IMR-90 (cell line): ENCODE results near the gene LRRC4C. TPM values are rescaled to one million over a fixed set of nuclear protein-coding genes. Genes with fewer than 3 reads are reported as not detected.

ENCODE experiments used
- ATAC-seq: fragments of 200-7000 bp; cut with Tn5 transposase; 2 replicates; pipeline ENCODE4 v1.9.1; 2020; ENCODE audit warnings: low read depth, mild to moderate bottlenecking, moderate library complexity
- BruUV-seq: library from RNA; stranded (reverse); fragments of 400-500 nt; replicated peaks from 2 replicates; lab custom pipeline; 2021; lab: Mats Ljungman, UMichigan
- CTCF ChIA-PET: fragments of 300-600 bp; formaldehyde crosslinking; extraction: SDS; loops from one replicate; lab custom pipeline; 2021; ENCODE audit warnings: antibody characterized with exemption; lab: Yijun Ruan, JAX
- POLR2A ChIA-PET: fragments of 300-600 bp; sonication (Branson Sonifier 250); formaldehyde crosslinking; loops from one replicate; lab custom pipeline; 2022; ENCODE audit warnings: antibody characterized with exemption; ENCODE audit not compliant: unreplicated experiment; lab: Charles Lee
- DNase-seq: peaks from one replicate; pipeline ENCODE4 v3.0.0; 2013
- H2AFZ ChIP-seq: replicated peaks from 2 replicates; pipeline ENCODE3; 2013; ENCODE audit warnings: low read length, mild to moderate bottlenecking; ENCODE audit not compliant: poor library complexity
- H2AK5ac ChIP-seq: 2 replicates; pipeline ENCODE4 v1.6.1; 2013; ENCODE audit warnings: low read depth, low read length, inconsistent platforms
- H2AK9ac ChIP-seq: replicated peaks from 2 replicates; pipeline ENCODE3; 2013; ENCODE audit warnings: mild to moderate bottlenecking, low read depth, low read length, moderate library complexity; ENCODE audit not compliant: poor library complexity
- H2BK120ac ChIP-seq: 2 replicates; pipeline ENCODE4 v1.6.1; 2013; ENCODE audit warnings: low read depth, low read length, inconsistent platforms
- H2BK15ac ChIP-seq: 3 replicates; pipeline ENCODE4 v1.6.1; 2013; ENCODE audit warnings: low read depth, low read length, inconsistent platforms
- H2BK20ac ChIP-seq: 2 replicates; pipeline ENCODE4 v1.6.1; 2013; ENCODE audit warnings: low read depth, mild to moderate bottlenecking, inconsistent platforms, low read length, moderate library complexity
- H2BK5ac ChIP-seq: 2 replicates; pipeline ENCODE4 v1.6.1; 2013; ENCODE audit warnings: mild to moderate bottlenecking, low read depth, low read length, inconsistent platforms; ENCODE audit not compliant: poor library complexity, severe bottlenecking
- H3K14ac ChIP-seq: replicated peaks from 2 replicates; pipeline ENCODE4 v1.6.1; 2013; ENCODE audit warnings: low read depth, low read length, inconsistent platforms
- H3K18ac ChIP-seq: 2 replicates; pipeline ENCODE4 v1.6.1; 2013; ENCODE audit warnings: low read depth, low read length, control low read depth
- H3K23ac ChIP-seq: 2 replicates; pipeline ENCODE4 v1.6.1; 2013; ENCODE audit warnings: low read depth, low read length, inconsistent platforms
- H3K27ac ChIP-seq: 2 replicates; pipeline ENCODE4 v1.5.1; 2013; ENCODE audit warnings: mild to moderate bottlenecking, control low read depth, low read length; ENCODE audit not compliant: insufficient read depth
- H3K27me3 ChIP-seq: 2 replicates; pipeline ENCODE4 v1.6.1; 2013; ENCODE audit warnings: low read length; ENCODE audit not compliant: control insufficient read depth, insufficient read depth
- H3K36me3 ChIP-seq: 2 replicates; pipeline ENCODE4 v1.6.1; 2013; ENCODE audit warnings: low read length, mixed read lengths; ENCODE audit not compliant: control insufficient read depth, insufficient read depth
- H3K4ac ChIP-seq: 2 replicates; pipeline ENCODE4 v1.6.1; 2013; ENCODE audit warnings: low read depth, low read length, inconsistent platforms
- H3K4me1 ChIP-seq: 2 replicates; pipeline ENCODE4 v1.6.1; 2013; ENCODE audit warnings: low read length, mixed read lengths; ENCODE audit not compliant: control insufficient read depth, insufficient read depth
- H3K4me2 ChIP-seq: 2 replicates; pipeline ENCODE4 v1.6.1; 2013; ENCODE audit warnings: low read depth, mild to moderate bottlenecking, control low read depth, low read length, moderate library complexity
- H3K4me3 ChIP-seq: 2 replicates; pipeline ENCODE4 v1.5.1; 2013; ENCODE audit warnings: low read depth, mild to moderate bottlenecking, control low read depth, low read length, moderate library complexity; ENCODE audit not compliant: insufficient read depth
- H3K56ac ChIP-seq: 2 replicates; pipeline ENCODE4 v1.6.1; 2013; ENCODE audit warnings: low read length, inconsistent platforms; ENCODE audit not compliant: insufficient read depth; ENCODE audit errors: extremely low read depth
- H3K79me1 ChIP-seq, 2 experiments: 2 replicates each; pipeline ENCODE4 v1.6.1; 2013; ENCODE audit warnings: low read length in 2 of 2, inconsistent platforms in 1 of 2, low read depth in 1 of 2
- H3K9ac ChIP-seq: 2 replicates; pipeline ENCODE4 v1.6.1; 2013; ENCODE audit warnings: low read depth, low read length, control low read depth
- H3K9me1 ChIP-seq: 2 replicates; pipeline ENCODE4 v1.6.1; 2013; ENCODE audit warnings: low read length, inconsistent platforms; ENCODE audit not compliant: insufficient read depth
- H3K9me3 ChIP-seq: 2 replicates; pipeline ENCODE4 v1.6.1; 2013; ENCODE audit warnings: low read length; ENCODE audit not compliant: control insufficient read depth, insufficient read depth
- H4K20me1 ChIP-seq: 2 replicates; pipeline ENCODE4 v1.6.1; 2013; ENCODE audit warnings: low read length, inconsistent platforms; ENCODE audit not compliant: insufficient read depth
- H4K5ac ChIP-seq: 2 replicates; pipeline ENCODE4 v1.6.1; 2013; ENCODE audit warnings: mild to moderate bottlenecking, low read depth, low read length, control low read depth
- H4K8ac ChIP-seq, 2 experiments: 2 replicates each; pipeline ENCODE4 v1.6.1; 2013; ENCODE audit warnings: low read depth in 2 of 2, low read length in 2 of 2, control low read depth in 1 of 2, inconsistent platforms in 1 of 2
- H4K91ac ChIP-seq: 2 replicates; pipeline ENCODE4 v1.6.1; 2013; ENCODE audit warnings: low read depth, low read length, inconsistent platforms; ENCODE audit not compliant: insufficient read depth
- BHLHE40 ChIP-seq: fragments of 150-350 bp; IDR thresholded peaks from 2 replicates; pipeline ENCODE4 v1.6.1; 2016; ENCODE audit warnings: mild to moderate bottlenecking, low read depth, low read length
- CEBPB ChIP-seq: IDR thresholded peaks from 2 replicates; pipeline ENCODE4 v1.6.1; 2012; ENCODE audit warnings: low read depth, low read length, improper control_type of control experiment
- CHD1 ChIP-seq: IDR thresholded peaks from 2 replicates; pipeline ENCODE4 v1.6.1; 2012; ENCODE audit warnings: low read depth, low read length, improper control_type of control experiment
- CTCF ChIP-seq: conservative IDR thresholded peaks from 2 replicates; pipeline ENCODE4 v1.5.1; 2012; ENCODE audit warnings: mild to moderate bottlenecking, low read depth, low read length, improper control_type of control experiment
- ELK1 ChIP-seq: fragments of 150-350 bp; IDR thresholded peaks from 2 replicates; pipeline ENCODE4 v1.6.1; 2016; ENCODE audit warnings: low read depth, mild to moderate bottlenecking, low read length, moderate library complexity, borderline replicate concordance
- FOS ChIP-seq: fragments of 150-350 bp; IDR thresholded peaks from 2 replicates; pipeline ENCODE4 v1.6.1; 2016; ENCODE audit warnings: low read depth, low read length
- MAFK ChIP-seq: IDR thresholded peaks from 2 replicates; pipeline ENCODE4 v1.6.1; 2012; ENCODE audit warnings: low read depth, low read length, improper control_type of control experiment
- MAZ ChIP-seq: IDR thresholded peaks from 2 replicates; pipeline ENCODE4 v1.6.1; 2012; ENCODE audit warnings: low read depth, mild to moderate bottlenecking, low read length, improper control_type of control experiment, moderate library complexity, borderline replicate concordance
- MXI1 ChIP-seq: IDR thresholded peaks from 2 replicates; pipeline ENCODE4 v1.6.1; 2012; ENCODE audit warnings: low read depth, mild to moderate bottlenecking, low read length, moderate library complexity, borderline replicate concordance
- NFE2L2 ChIP-seq: fragments of 150-350 bp; IDR thresholded peaks from 2 replicates; pipeline ENCODE4 v1.6.1; 2016; ENCODE audit warnings: low read depth, mild to moderate bottlenecking, low read length
- POLR2A ChIP-seq: IDR thresholded peaks from 2 replicates; pipeline ENCODE4 v1.6.1; 2012; ENCODE audit warnings: mild to moderate bottlenecking, low read depth, low read length
- RAD21 ChIP-seq: IDR thresholded peaks from 2 replicates; pipeline ENCODE4 v1.6.1; 2012; ENCODE audit warnings: low read length, improper control_type of control experiment
- RCOR1 ChIP-seq: IDR thresholded peaks from 2 replicates; pipeline ENCODE4 v1.6.1; 2012; ENCODE audit warnings: mild to moderate bottlenecking, low read length, improper control_type of control experiment; ENCODE audit not compliant: insufficient replicate concordance
- RFX5 ChIP-seq: IDR thresholded peaks from 2 replicates; pipeline ENCODE4 v1.8.0; 2012; ENCODE audit warnings: low read depth, mild to moderate bottlenecking, low read length, moderate library complexity
- SMC3 ChIP-seq: fragments of 150-350 bp; IDR thresholded peaks from 2 replicates; pipeline ENCODE4 v1.6.1; 2016; ENCODE audit warnings: low read depth, mild to moderate bottlenecking, antibody characterized with exemption, low read length, moderate library complexity
- USF2 ChIP-seq: fragments of 150-350 bp; IDR thresholded peaks from 2 replicates; pipeline ENCODE4 v1.6.1; 2017; ENCODE audit warnings: mild to moderate bottlenecking, antibody characterized with exemption, low read length, low read depth
- WGBS, 2 experiments: methylation state at CpG; one replicate each; pipeline versions ENCODE4 v1.1.5 to v1.1.7; 2013; ENCODE audit warnings: missing lambda C conversion rate in 2 of 2; ENCODE audit not compliant: insufficient read length in 1 of 2; ENCODE audit errors: extremely low coverage in 2 of 2; 5-methylcytosine and 5-hydroxymethylcytosine counted together
- dilution Hi-C: fragments of 300-500 bp; cut with HindIII; formaldehyde crosslinking; loops from one replicate; pipeline ENCODE4 v1.14.3; 2018; ENCODE audit warnings: low sequenced_read_pairs; ENCODE audit not compliant: unreplicated experiment
- in situ Hi-C: fragments of 300-500 bp; cut with MboI; formaldehyde crosslinking; loops from 3 replicates; pipeline ENCODE4 v1.14.3; 2019; ENCODE audit warnings: low sequenced_read_pairs, inconsistent platforms, mixed read lengths
- intact Hi-C: fragments of 100-400 bp; cut with micrococcal nuclease; formaldehyde crosslinking; loops from 2 replicates; pipeline ENCODE4 v1.10.0; 2022
- polyA plus RNA-seq, 3 experiments: library from polyadenylated mRNA; depleted of rRNA; stranded (reverse); fragments of >200 nt; gene quantifications; 2 replicates each; pipeline ENCODE4 v1.2.3, GENCODE V29; 2012; ENCODE audit warnings: low replicate concordance in 1 of 3
- total RNA-seq: library from RNA; depleted of rRNA; stranded (reverse); fragments of >200 nt; gene quantifications from 2 replicates; pipeline ENCODE4 v1.2.3, GENCODE V29; 2012

The LRRC4C gene
- total and polyA plus RNA-seq, 2 of the 4 experiments (the other 2 are of a cell fraction) = under 0.01 to 0.03 TPM

DNA sequence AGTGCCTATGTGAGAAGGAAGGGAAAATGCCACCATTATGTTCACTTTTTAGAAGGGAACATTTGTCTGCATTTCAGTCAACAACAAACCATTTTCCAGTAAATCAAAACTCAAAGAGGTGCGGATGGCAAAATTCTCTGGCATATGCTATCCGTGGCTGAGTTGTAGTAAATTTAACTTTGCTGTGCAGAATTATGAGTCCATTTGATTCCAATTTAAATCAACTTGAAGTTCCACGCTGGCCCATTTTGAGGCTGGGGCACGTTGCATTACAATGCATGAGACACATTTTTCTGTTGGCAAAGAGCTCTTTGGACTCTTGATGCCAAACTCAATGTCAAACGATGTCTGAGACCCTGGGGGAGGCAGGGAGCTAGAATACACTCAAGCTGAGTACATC lies 211.8 kb downstream of the LRRC4C start:
- in situ Hi-C loops = no loop called here
- no peaks in the 10 kb centered on the region for H3K27me3 ChIP-seq
- POLR2A ChIA-PET = no interaction called here

More for the DNA sequence above, 211.8 kb downstream of the LRRC4C start:
- Histone ChIP-seq H3K36me3 (no peaks in the 10 kb centered on the region), H3K56ac (no peak overlapping the region), H3K9me3 (peaks cover 10% of the 10 kb centered on the region; the same call in 1 of the 2 replicates), H3K4me1 (no peaks in the 10 kb centered on the region), H2BK120ac (no peak overlapping the region), H3K4me2 (no peak overlapping the region), H2AFZ (no peak overlapping the region), H2BK20ac (no peak overlapping the region), H4K91ac (no peak overlapping the region), H3K9ac (no peak overlapping the region), H3K14ac (no peak overlapping the region), H2AK9ac (no peak overlapping the region), H3K4ac (no peak overlapping the region), H3K23ac (no peak overlapping the region), H3K18ac (no peak overlapping the region), H4K5ac (no peak overlapping the region), H3K4me3 (no peak overlapping the region), H3K79me1 (no peaks in the 10 kb centered on the region), H4K20me1 (no peaks in the 10 kb centered on the region), H2AK5ac (no peak overlapping the region), H2BK5ac (no peak overlapping the region), H2BK15ac (no peak overlapping the region), H3K27ac (no peak overlapping the region), H3K9me1 (no peaks in the 10 kb centered on the region), H4K8ac (no peak overlapping the region)
- TF ChIP-seq CHD1 (no peak), RAD21 (no peak), SMC3 (no peak), RFX5 (no peak), NFE2L2 (no peak), MXI1 (no peak), FOS (no peak), BHLHE40 (no peak), ELK1 (no peak), POLR2A (no peak), MAFK (no peak), CTCF (no peak), USF2 (no peak), MAZ (no peak), RCOR1 (no peak), CEBPB (no peak)
- no TSS peak for BruUV-seq
- WGBS, 2 experiments = 80% methylated on average over 2 of the region's 5 CpGs; no CpG with 5 or more reads in 1 of the 2 experiments
- ATAC-seq (no peak), DNase-seq (no peak)
- dilution Hi-C loops = no loop called here
- intact Hi-C loops = no loop called here
- CTCF ChIA-PET = no interaction called here
